Measurements from ENCODE around the gene FBN1.

GRCh38 chr15:48603123-48603500, 42.4 kb downstream of the FBN1 start:
- no peak for TF ChIP-seq CTCF (IDR thresholded peaks at IDR 0.05)
- TF ChIP-seq POLR2A (IDR thresholded peaks at IDR 0.05; ENCODE audit: low read length) = no peak
- no peak for TF ChIP-seq MAX (IDR thresholded peaks at IDR 0.05)
- no peak for TF ChIP-seq HDAC2 (IDR thresholded peaks at IDR 0.05)
- no peak for TF ChIP-seq PBX3 (IDR thresholded peaks at IDR 0.05)
- TF ChIP-seq CHD4 (IDR thresholded peaks at IDR 0.05; ENCODE audit: borderline replicate concordance) = no peak
- no peak for TF ChIP-seq USF2 (IDR thresholded peaks at IDR 0.05)
- TF ChIP-seq MAZ (IDR thresholded peaks at IDR 0.05; ENCODE audit: borderline replicate concordance, low read depth, low read length) = no peak
